Measurements from ENCODE around the gene TMEM131L.
A peak's percentile ranks its signal among the peaks of the same experiment; 100 is the strongest.

- TF ChIP-seq POLR2AphosphoS5 (IDR thresholded peaks at IDR 0.05): peak in 1 of 3 donors; percentile 21
- TF ChIP-seq, protein P1, sequence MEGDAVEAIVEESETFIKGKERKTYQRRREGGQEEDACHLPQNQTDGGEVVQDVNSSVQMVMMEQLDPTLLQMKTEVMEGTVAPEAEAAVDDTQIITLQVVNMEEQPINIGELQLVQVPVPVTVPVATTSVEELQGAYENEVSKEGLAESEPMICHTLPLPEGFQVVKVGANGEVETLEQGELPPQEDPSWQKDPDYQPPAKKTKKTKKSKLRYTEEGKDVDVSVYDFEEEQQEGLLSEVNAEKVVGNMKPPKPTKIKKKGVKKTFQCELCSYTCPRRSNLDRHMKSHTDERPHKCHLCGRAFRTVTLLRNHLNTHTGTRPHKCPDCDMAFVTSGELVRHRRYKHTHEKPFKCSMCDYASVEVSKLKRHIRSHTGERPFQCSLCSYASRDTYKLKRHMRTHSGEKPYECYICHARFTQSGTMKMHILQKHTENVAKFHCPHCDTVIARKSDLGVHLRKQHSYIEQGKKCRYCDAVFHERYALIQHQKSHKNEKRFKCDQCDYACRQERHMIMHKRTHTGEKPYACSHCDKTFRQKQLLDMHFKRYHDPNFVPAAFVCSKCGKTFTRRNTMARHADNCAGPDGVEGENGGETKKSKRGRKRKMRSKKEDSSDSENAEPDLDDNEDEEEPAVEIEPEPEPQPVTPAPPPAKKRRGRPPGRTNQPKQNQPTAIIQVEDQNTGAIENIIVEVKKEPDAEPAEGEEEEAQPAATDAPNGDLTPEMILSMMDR (IDR thresholded peaks at IDR 0.05): peak in 1 of 3 donors; percentile 18
Observed at GRCh38 chr4:153466081-153466948, at the start of gene TMEM131L.
